Measurements from ENCODE around the gene OR51A7.

The OR51A7 gene

GRCh38 chr11:4886186-4886585 is 17.4 kb upstream of the OR51A7 start:
- no peaks in the 10 kb centered on the region for H3K79me2 ChIP-seq (ENCODE audit: low read length)
- no peaks in the 10 kb centered on the region for H3K36me3 ChIP-seq (replicated peaks; ENCODE audit: insufficient read depth, low read length)
- TF ChIP-seq EZH2phosphoT487 (IDR thresholded peaks at IDR 0.05; ENCODE audit: low read length) (no peak), EZH2 (optimal IDR thresholded peaks at IDR 0.05; ENCODE audit: low read depth, low read length) (no peak), CTCF (IDR thresholded peaks at IDR 0.05; ENCODE audit: low read length) (no peak)
- H3K4me3 ChIP-seq (ENCODE audit: low read length), result no peak overlapping the region
- H3K4me2 ChIP-seq (ENCODE audit: low read depth, low read length), result no peak overlapping the region
- no peak overlapping the region for H3K9ac ChIP-seq (ENCODE audit: low read length)
- DNase-seq, result no peak
- H4K20me1 ChIP-seq (ENCODE audit: insufficient read depth, low read length), result no peaks in the 10 kb centered on the region
- no peaks in the 10 kb centered on the region for H3K9me2 ChIP-seq (replicated peaks; ENCODE audit: insufficient read depth, low read length)
- H2AFZ ChIP-seq (ENCODE audit: low read length), result no peak overlapping the region
- H3F3A ChIP-seq (ENCODE audit: insufficient read depth, low read length), result no peaks in the 10 kb centered on the region
- no peak overlapping the region for H3K27ac ChIP-seq (ENCODE audit: low read length)
- no peaks in the 10 kb centered on the region for H3K9me3 ChIP-seq (replicated peaks; ENCODE audit: insufficient read depth, low read length)
- H3K27me3 ChIP-seq (replicated peaks; ENCODE audit: insufficient read depth, low read length), result no peaks in the 10 kb centered on the region
- H3K4me1 ChIP-seq (ENCODE audit: low read length), result no peaks in the 10 kb centered on the region

GRCh38 chr11:4887591-4887990 is 16.0 kb upstream of the OR51A7 start:
- Histone ChIP-seq H3K9me3 (replicated peaks; ENCODE audit: insufficient read depth, low read length) (no peaks in the 10 kb centered on the region), H3K9me2 (replicated peaks; ENCODE audit: insufficient read depth, low read length) (no peaks in the 10 kb centered on the region), H3K79me2 (ENCODE audit: low read length) (no peaks in the 10 kb centered on the region), H4K20me1 (ENCODE audit: insufficient read depth, low read length) (no peaks in the 10 kb centered on the region), H3K27me3 (replicated peaks; ENCODE audit: insufficient read depth, low read length) (no peaks in the 10 kb centered on the region), H3K36me3 (replicated peaks; ENCODE audit: insufficient read depth, low read length) (no peaks in the 10 kb centered on the region), H3K4me3 (ENCODE audit: low read length) (no peak overlapping the region), H3F3A (ENCODE audit: insufficient read depth, low read length) (no peaks in the 10 kb centered on the region), H3K4me2 (ENCODE audit: low read depth, low read length) (no peak overlapping the region), H2AFZ (ENCODE audit: low read length) (no peak overlapping the region), H3K4me1 (ENCODE audit: low read length) (no peaks in the 10 kb centered on the region), H3K9ac (ENCODE audit: low read length) (no peak overlapping the region), H3K27ac (ENCODE audit: low read length) (no peak overlapping the region)
- DNase-seq, result no peak
- TF ChIP-seq EZH2phosphoT487 (IDR thresholded peaks at IDR 0.05; ENCODE audit: low read length), result no peak
- TF ChIP-seq CTCF (IDR thresholded peaks at IDR 0.05; ENCODE audit: low read length), result no peak
- no peak for TF ChIP-seq EZH2 (optimal IDR thresholded peaks at IDR 0.05; ENCODE audit: low read depth, low read length)

- Histone ChIP-seq H3K36me3 (replicated peaks; ENCODE audit: insufficient read depth, low read length) (no peaks in the 10 kb centered on the region), H4K20me1 (ENCODE audit: insufficient read depth, low read length) (no peaks in the 10 kb centered on the region), H3K79me2 (ENCODE audit: low read length) (no peaks in the 10 kb centered on the region)
These were observed 13.3 kb upstream of the OR51A7 start for GRCh38 chr11:4890279-4890678.

More at GRCh38 chr11:4890279-4890678, 13.3 kb upstream of the OR51A7 start:
- TF ChIP-seq CTCF (IDR thresholded peaks at IDR 0.05; ENCODE audit: low read length) (no peak), EZH2 (optimal IDR thresholded peaks at IDR 0.05; ENCODE audit: low read depth, low read length) (no peak), EZH2phosphoT487 (IDR thresholded peaks at IDR 0.05; ENCODE audit: low read length) (no peak)
- Histone ChIP-seq H3K27ac (ENCODE audit: low read length) (no peak overlapping the region), H2AFZ (ENCODE audit: low read length) (no peak overlapping the region), H3F3A (ENCODE audit: insufficient read depth, low read length) (no peaks in the 10 kb centered on the region), H3K9me3 (replicated peaks; ENCODE audit: insufficient read depth, low read length) (no peaks in the 10 kb centered on the region), H3K27me3 (replicated peaks; ENCODE audit: insufficient read depth, low read length) (no peaks in the 10 kb centered on the region), H3K4me2 (ENCODE audit: low read depth, low read length) (no peak overlapping the region), H3K4me1 (ENCODE audit: low read length) (no peaks in the 10 kb centered on the region), H3K9ac (ENCODE audit: low read length) (no peak overlapping the region), H3K9me2 (replicated peaks; ENCODE audit: insufficient read depth, low read length) (no peaks in the 10 kb centered on the region), H3K4me3 (ENCODE audit: low read length) (no peak overlapping the region)
- DNase-seq, result no peak
